Measurements from ENCODE around the gene PAX6.

The PAX6 gene

GRCh38 chr11:31827455-31828206, 16.5 kb upstream of the PAX6 start:
- H3K4me3 ChIP-seq (ENCODE audit: control insufficient read depth, low read depth, low read length): no peak overlapping the region

GRCh38 chr11:31826536-31827438, 15.7 kb upstream of the PAX6 start:
- H3K4me3 ChIP-seq (ENCODE audit: control insufficient read depth, low read depth, low read length): no peak overlapping the region
- no peak for DNase-seq (ENCODE audit: low read depth)
- TF ChIP-seq, protein P1, sequence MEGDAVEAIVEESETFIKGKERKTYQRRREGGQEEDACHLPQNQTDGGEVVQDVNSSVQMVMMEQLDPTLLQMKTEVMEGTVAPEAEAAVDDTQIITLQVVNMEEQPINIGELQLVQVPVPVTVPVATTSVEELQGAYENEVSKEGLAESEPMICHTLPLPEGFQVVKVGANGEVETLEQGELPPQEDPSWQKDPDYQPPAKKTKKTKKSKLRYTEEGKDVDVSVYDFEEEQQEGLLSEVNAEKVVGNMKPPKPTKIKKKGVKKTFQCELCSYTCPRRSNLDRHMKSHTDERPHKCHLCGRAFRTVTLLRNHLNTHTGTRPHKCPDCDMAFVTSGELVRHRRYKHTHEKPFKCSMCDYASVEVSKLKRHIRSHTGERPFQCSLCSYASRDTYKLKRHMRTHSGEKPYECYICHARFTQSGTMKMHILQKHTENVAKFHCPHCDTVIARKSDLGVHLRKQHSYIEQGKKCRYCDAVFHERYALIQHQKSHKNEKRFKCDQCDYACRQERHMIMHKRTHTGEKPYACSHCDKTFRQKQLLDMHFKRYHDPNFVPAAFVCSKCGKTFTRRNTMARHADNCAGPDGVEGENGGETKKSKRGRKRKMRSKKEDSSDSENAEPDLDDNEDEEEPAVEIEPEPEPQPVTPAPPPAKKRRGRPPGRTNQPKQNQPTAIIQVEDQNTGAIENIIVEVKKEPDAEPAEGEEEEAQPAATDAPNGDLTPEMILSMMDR (IDR thresholded peaks at IDR 0.05; ENCODE audit: control insufficient read depth, insufficient read depth, low read depth, low read length, missing control alignments): no peak

More at GRCh38 chr11:31827455-31828206, 16.5 kb upstream of the PAX6 start:
- TF ChIP-seq, protein P1 (IDR thresholded peaks at IDR 0.05; ENCODE audit: control insufficient read depth, insufficient read depth, low read depth, low read length, missing control alignments): no peak
- DNase-seq (ENCODE audit: low read depth): no peak

DNA sequence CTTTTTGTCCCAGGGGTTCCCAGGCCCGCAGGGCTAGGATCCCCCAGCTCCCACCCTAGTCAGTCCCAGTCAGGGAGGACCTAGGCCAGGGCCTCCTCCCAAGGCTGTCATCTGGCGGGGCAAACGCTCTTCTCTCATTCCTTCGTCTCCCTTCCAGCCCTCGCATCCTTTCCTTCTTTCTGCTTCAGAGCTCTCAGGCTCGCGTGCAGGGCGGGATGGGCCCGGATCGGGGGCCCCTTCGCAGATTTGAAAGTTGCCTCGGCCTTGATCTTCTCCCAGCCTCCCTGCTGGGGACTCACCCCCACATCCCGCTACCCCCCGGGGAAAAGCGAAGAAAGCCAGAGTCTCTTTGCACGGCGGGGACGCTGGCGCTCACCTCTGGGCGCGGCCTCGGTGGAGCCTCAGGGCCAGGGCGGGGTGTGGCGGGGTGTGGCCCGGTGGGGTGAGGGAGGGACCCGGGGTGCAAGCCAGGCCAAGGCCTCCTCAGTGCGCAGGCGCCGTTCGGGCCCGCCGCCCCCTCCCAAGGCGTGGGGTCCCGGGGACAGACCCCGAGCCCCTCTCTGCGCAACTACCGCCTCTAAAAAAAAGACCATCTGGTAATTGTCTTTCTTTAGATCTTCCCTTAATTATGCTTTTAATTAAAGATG, 14.8 kb upstream of the PAX6 start:
- DNase-seq (ENCODE audit: low read depth): no peak
- H3K4me3 ChIP-seq (ENCODE audit: control insufficient read depth, low read depth, low read length): no peak overlapping the region
- TF ChIP-seq, protein P1 (IDR thresholded peaks at IDR 0.05; ENCODE audit: control insufficient read depth, insufficient read depth, low read depth, low read length, missing control alignments): no peak

DNA sequence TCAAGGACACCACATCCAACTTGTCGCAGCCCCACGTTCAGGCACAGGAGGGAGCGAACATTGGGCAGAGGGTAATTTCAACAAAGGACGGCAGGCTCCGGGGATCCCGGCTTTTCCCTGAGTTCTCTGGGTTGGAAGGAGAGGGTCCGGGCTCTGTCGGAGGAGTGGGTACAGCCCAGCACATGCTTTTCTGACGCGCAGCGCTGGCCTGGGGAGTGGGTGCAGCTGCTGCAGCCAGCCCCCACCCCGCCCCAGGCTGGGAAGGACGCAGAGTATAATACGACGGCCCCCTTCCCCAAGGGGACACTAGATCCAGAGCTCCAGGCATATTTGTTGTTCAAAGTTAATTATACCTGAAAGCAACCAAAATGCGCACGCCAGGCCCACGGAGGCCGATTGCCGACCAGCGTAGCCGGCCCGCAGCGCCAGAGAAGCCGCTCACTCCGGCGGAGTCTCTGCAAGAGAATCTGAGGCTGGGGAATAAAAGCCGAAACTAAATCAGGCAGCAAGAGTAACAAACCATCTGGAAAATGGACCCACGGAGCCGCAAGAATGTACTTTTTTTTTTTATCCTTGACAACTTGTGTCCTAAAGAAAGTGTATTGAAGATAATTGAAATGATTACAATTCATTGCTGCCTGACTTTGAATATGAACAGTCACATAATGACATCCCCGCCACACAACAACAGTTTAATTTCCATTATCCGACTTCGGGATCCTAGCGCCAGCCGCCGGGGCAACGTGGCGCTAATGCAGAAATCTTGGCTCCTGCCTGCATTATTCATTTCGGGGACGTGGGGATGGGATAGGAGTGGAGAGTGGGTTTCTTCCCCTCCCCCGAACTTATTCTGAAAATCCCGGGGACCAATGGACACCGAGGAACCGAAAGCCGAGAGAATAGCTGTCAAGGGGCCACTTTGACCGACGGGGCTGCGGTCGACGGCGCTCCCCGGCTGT, 14.0 kb upstream of the PAX6 start:
- TF ChIP-seq, protein P1 (IDR thresholded peaks at IDR 0.05; ENCODE audit: control insufficient read depth, insufficient read depth, low read depth, low read length, missing control alignments): no peak
- no peak overlapping the region for H3K4me3 ChIP-seq (ENCODE audit: control insufficient read depth, low read depth, low read length)
- DNase-seq (ENCODE audit: low read depth): no peak

DNA sequence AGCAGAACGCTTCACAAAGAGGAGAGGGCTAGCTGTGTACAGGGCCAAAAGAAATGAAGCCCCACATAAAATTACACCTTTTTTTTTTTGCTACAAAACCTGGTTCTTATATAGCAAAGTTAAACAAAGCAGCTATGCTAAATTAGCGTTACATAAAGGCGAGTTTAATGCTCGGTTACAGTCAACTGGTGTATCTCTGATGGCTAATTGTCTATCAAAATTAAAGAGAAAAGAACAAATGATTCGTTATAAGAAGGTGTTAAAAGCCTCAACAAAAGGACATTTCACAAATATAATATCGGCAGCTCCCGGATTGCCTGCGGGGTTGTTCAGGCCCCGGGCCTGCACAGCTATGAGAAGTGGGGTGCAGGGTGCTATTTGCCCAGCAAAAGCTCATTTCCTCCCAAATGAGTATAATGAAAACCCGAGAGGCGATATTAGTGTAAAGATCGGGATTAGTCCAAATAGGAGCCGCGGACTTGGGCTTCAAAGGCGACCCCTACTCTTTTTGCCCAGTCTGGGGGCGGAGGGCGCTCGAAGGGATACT, 13.3 kb upstream of the PAX6 start:
- no peak for DNase-seq (ENCODE audit: low read depth)
- TF ChIP-seq, protein P1 (IDR thresholded peaks at IDR 0.05; ENCODE audit: control insufficient read depth, insufficient read depth, low read depth, low read length, missing control alignments): no peak
- no peak overlapping the region for H3K4me3 ChIP-seq (ENCODE audit: control insufficient read depth, low read depth, low read length)
